Esophagus squamous epithelium (tissue), 5 donors: ENCODE data around the gene ASTN1. TPM values are rescaled to one million over a fixed set of nuclear protein-coding genes. Genes with fewer than 3 reads are reported as not detected.

Experiments
- DNase-seq: peaks from one replicate; lab custom pipeline; 2025; lab: John Stamatoyannopoulos, UW
- H3K27ac ChIP-seq, 4 donors: fragments of 200-600 bp; sonication (generic); one replicate each; pipeline ENCODE4 v1.5.1; 2016 to 2019; ENCODE audit warnings: mild to moderate bottlenecking in 1 of 4
- H3K27me3 ChIP-seq, 4 donors: fragments of 200-600 bp; sonication (generic); 1 replicate in 3 of 4; 2 replicates in 1 of 4; pipeline versions ENCODE4 v1.5.1 to v1.6.0; 2017 to 2021; ENCODE audit warnings: antibody characterized with exemption in 1 of 4
- H3K36me3 ChIP-seq, 3 donors: fragments of 200-600 bp; sonication (generic); one replicate each; pipeline ENCODE4 v1.5.1; 2016 to 2019
- H3K4me1 ChIP-seq, 3 donors: fragments of 200-600 bp; sonication (generic); one replicate each; pipeline ENCODE4 v1.5.1; 2017 to 2019
- H3K4me3 ChIP-seq, 4 donors: fragments of 200-600 bp; sonication (generic); 1 replicate in 3 of 4; 2 replicates in 1 of 4; pipeline ENCODE4 v1.5.1; 2016 to 2019; ENCODE audit warnings: mild to moderate bottlenecking in 2 of 4, moderate library complexity in 1 of 4
- H3K9me3 ChIP-seq, 3 donors: fragments of 200-600 bp; sonication (generic); one replicate each; pipeline ENCODE4 v1.5.1; 2016 to 2019
- POLR2A ChIP-seq, 4 donors: fragments of 450-650 bp; IDR thresholded peaks; one replicate each; pipeline ENCODE4 v1.6.1; 2017; ENCODE audit warnings: antibody characterized with exemption in 4 of 4, mild to moderate bottlenecking in 4 of 4, moderate library complexity in 3 of 4
- WGBS, 2 donors: methylation state at CpG; one replicate each; pipeline ENCODE4 v1.1.5; 2018; 5-methylcytosine and 5-hydroxymethylcytosine counted together
- intact Hi-C: fragments of 100-400 bp; cut with DNase I; formaldehyde crosslinking; loops from one replicate; pipeline ENCODE4 v1.15.0; 2022
- total RNA-seq, 4 donors: library from RNA; depleted of rRNA; stranded (reverse); fragments of >200 nt; gene quantifications; one replicate each; pipeline ENCODE4 v1.1.0, GENCODE V29; 2016
- TF ChIP-seq, protein P1 (sequence below), 6 experiments: fragments of 450-650 bp in 4 of 6; fragments of 200-600 bp in 2 of 6; sonication (generic) in 2 of 6; IDR thresholded peaks; one replicate each; pipeline ENCODE4 v1.5.1; 2016 to 2019; ENCODE audit warnings: antibody characterized with exemption in 6 of 6, mild to moderate bottlenecking in 4 of 6, moderate library complexity in 4 of 6
- donor health status: DM: yes; HTN: yes; CAD: no.

ASTN1 gene
- total RNA-seq, 4 donors from 2014 or later, result under 0.01 TPM; not detected in 3

DNA sequence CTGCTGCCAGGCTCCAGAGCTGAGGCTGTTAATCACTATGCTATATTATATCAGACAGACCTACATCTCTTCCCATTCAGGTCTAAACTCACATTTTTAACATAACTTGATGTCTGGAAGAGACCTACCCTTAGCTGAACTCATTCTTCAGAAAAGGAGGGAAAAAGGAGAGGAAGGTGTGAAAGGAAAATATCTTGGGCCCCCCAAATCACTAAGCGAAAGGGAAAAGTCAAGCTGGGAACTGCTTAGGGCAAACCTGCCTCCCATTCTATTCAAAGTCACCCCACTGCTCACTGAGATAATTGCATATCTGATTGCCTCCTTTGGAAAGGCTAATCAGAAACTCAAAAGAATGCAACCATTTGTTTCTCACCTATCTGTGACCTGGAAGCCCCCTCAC lies 222.2 kb downstream of the ASTN1 start:
- Histone ChIP-seq H3K36me3 (no peaks in the 10 kb centered on the region), H3K27ac (no peak overlapping the region), H3K27me3 (peaks cover 0 to 6% (median 0%) of the 10 kb centered on the region in 4 donors), H3K4me3 (no peak overlapping the region), H3K4me1 (no peaks in the 10 kb centered on the region), H3K9me3 (no peaks in the 10 kb centered on the region)
- intact Hi-C loops, result no loop called here
- no peak for TF ChIP-seq POLR2A (IDR thresholded peaks at IDR 0.05)
- TF ChIP-seq, protein P1, sequence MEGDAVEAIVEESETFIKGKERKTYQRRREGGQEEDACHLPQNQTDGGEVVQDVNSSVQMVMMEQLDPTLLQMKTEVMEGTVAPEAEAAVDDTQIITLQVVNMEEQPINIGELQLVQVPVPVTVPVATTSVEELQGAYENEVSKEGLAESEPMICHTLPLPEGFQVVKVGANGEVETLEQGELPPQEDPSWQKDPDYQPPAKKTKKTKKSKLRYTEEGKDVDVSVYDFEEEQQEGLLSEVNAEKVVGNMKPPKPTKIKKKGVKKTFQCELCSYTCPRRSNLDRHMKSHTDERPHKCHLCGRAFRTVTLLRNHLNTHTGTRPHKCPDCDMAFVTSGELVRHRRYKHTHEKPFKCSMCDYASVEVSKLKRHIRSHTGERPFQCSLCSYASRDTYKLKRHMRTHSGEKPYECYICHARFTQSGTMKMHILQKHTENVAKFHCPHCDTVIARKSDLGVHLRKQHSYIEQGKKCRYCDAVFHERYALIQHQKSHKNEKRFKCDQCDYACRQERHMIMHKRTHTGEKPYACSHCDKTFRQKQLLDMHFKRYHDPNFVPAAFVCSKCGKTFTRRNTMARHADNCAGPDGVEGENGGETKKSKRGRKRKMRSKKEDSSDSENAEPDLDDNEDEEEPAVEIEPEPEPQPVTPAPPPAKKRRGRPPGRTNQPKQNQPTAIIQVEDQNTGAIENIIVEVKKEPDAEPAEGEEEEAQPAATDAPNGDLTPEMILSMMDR (IDR thresholded peaks at IDR 0.05), result no peak
- no peak for DNase-seq
- 80 to 83% methylated on average over 1 of the region's 1 CpG for WGBS, 2 donors

DNA sequence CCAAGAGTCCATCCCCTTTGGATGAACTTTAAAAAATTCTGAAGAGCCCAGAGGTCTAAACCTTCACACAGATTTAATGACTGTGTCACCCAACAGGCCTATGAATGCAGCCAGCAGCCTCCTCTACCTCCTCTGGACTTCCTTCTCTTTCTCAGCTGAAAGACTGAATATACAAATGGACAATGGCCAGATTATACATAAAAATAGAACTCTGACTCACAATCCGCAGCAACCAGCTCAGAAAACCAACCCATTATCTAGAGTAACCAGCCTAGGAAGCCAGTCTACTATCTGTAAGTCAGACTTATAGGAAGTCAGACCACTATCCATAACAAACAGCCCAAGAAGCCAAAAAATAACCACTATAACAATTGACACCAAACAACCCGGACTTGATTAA lies 224.5 kb downstream of the ASTN1 start:
- no peak overlapping the region for H3K4me3 ChIP-seq
- H3K36me3 ChIP-seq, result no peaks in the 10 kb centered on the region
- no peak for DNase-seq
- H3K27me3 ChIP-seq, result peaks cover 0 to 6% (median 0%) of the 10 kb centered on the region in 4 donors
- 44 to 58% methylated on average over 2 of the region's 2 CpGs for WGBS, 2 donors
- no peaks in the 10 kb centered on the region for H3K9me3 ChIP-seq
- no peaks in the 10 kb centered on the region for H3K4me1 ChIP-seq
- H3K27ac ChIP-seq, result no peak overlapping the region
- intact Hi-C loops, result no loop called here
- TF ChIP-seq, protein P1 (IDR thresholded peaks at IDR 0.05), result no peak
- no peak for TF ChIP-seq POLR2A (IDR thresholded peaks at IDR 0.05)

DNA sequence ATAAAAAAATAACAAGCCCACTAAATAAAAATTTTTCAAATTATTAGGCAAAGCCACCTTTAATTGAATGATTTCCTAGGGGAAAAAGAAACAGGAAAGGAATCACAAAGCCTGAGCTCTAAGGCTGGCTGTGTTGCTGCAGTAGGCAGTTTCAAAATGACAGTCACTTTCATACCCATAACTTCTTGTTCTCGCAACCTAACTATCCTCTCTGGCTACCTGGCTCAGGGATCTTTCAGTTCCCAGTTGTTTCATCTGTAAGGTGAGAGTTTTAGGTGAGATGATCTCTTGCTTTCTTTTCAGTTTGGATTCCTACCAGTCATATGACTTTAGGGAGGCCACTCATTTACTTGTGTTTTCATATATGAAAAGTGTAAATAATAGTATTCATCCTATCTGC lies 226.1 kb downstream of the ASTN1 start:
- H3K9me3 ChIP-seq, result no peaks in the 10 kb centered on the region
- H3K27me3 ChIP-seq, result peaks cover 0 to 6% (median 0%) of the 10 kb centered on the region in 4 donors
- DNase-seq, result no peak
- H3K4me3 ChIP-seq, result no peak overlapping the region
- TF ChIP-seq POLR2A (IDR thresholded peaks at IDR 0.05), result no peak
- TF ChIP-seq, protein P1 (IDR thresholded peaks at IDR 0.05), result no peak
- no peak overlapping the region for H3K27ac ChIP-seq
- H3K4me1 ChIP-seq, result no peaks in the 10 kb centered on the region
- no peaks in the 10 kb centered on the region for H3K36me3 ChIP-seq
- intact Hi-C loops, result no loop called here
- 70 to 87% methylated on average over 1 of the region's 1 CpG for WGBS, 2 donors

DNA sequence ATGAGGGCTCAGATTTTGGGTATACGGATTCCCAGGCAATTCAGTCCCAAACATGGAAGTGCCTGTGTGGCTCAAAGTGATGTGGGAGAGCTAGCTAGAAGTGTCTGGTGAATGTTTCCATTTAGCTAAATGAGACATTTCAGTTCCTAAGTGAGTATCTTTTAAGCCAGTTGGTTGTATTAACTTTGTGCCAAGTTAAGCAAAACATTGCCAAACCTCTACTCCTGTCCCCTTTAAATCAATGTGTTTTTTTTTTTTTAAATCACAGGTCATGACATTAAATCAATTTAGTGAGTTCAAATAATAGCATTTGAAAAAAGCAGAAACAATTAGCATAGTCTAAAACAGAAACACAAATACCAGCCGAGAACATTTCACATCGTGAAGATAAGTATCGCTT lies 230.1 kb downstream of the ASTN1 start:
- DNase-seq, result no peak
- no peak overlapping the region for H3K27ac ChIP-seq
- TF ChIP-seq, protein P1 (IDR thresholded peaks at IDR 0.05), result no peak
- TF ChIP-seq POLR2A (IDR thresholded peaks at IDR 0.05), result no peak

DNA sequence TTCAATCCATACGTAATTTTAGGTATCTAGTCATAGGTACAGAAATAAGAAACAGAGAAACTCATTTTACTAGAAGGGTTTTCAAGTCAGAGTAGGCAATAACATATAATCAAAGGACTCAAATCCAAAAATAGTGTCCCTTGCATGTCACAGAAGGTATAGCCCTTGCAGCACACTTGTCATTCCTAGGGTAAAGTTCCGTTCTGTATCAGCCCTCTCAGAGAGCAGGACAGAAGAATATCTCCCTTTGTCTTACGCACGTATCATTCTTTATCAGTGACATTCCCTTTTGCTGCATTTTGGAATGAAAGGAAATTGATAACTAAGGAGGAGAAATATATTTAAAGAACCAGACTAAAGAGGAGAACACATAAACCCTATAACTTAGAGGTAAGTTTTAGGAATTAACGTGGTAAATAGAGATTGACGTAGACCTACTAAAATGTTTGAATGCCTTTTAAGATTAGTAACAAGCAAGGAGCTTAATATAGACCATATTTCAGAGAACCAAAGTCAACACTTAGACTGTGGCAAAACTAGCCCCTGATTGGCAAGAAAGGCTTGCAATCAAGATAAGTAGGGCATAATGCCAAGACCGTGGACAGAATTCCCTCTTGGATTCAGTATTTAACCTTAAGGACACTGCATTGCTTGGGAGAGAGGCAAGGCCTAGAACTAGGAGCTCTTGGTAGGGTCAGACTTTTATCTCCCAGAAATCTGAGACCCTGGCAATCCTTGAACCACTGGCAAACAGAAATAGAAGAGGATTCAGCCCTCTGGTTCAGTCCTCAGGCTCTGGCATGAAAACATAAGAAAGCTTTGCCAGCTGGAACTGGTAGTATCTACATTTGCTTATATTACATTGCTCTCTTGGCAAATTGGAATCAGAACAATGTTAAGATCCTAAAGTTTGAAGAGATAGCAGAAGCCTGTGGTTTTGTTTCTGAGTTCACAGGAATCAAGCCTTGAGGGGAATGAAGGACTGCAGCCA lies 232.1 kb downstream of the ASTN1 start:
- no peaks in the 10 kb centered on the region for H3K27me3 ChIP-seq
- intact Hi-C loops, result no loop called here
- WGBS, 2 donors, result 72 to 80% methylated on average over 7 of the region's 7 CpGs
- H3K9me3 ChIP-seq, result no peaks in the 10 kb centered on the region
- H3K4me3 ChIP-seq, result no peak overlapping the region
- no peak overlapping the region for H3K27ac ChIP-seq
- no peak for DNase-seq
- H3K4me1 ChIP-seq, result no peaks in the 10 kb centered on the region
- no peaks in the 10 kb centered on the region for H3K36me3 ChIP-seq
- TF ChIP-seq, protein P1 (IDR thresholded peaks at IDR 0.05), result no peak
- no peak for TF ChIP-seq POLR2A (IDR thresholded peaks at IDR 0.05)

More for the DNA sequence above, 230.1 kb downstream of the ASTN1 start:
- Histone ChIP-seq H3K4me3 (no peak overlapping the region), H3K4me1 (no peaks in the 10 kb centered on the region), H3K36me3 (no peaks in the 10 kb centered on the region), H3K27me3 (no peaks in the 10 kb centered on the region), H3K9me3 (no peaks in the 10 kb centered on the region)
- intact Hi-C loops, result no loop called here
- 79 to 92% methylated on average over 4 of the region's 4 CpGs for WGBS, 2 donors
